HG03196 (cell line): ENCODE results near the gene CYP24A1.

Experiments
- ATAC-seq: cut with Tn5 transposase; IDR thresholded peaks from one replicate; pipeline ENCODE4 v1.9.1; 2021; ENCODE audit not compliant: unreplicated experiment

The CYP24A1 gene

GRCh38 chr20:54203281-54203680 is 29.5 kb upstream of the CYP24A1 start:
- no peak for ATAC-seq

GRCh38 chr20:54201268-54201846 is 27.6 kb upstream of the CYP24A1 start:
- ATAC-seq, result no peak

GRCh38 chr20:54200487-54201267 is 26.9 kb upstream of the CYP24A1 start:
- no peak for ATAC-seq

GRCh38 chr20:54199721-54200176 is 26.0 kb upstream of the CYP24A1 start:
- no peak for ATAC-seq

- no peak for ATAC-seq
Observed at GRCh38 chr20:54199283-54199682, 25.5 kb upstream of the CYP24A1 start.

GRCh38 chr20:54197621-54198604 is 24.1 kb upstream of the CYP24A1 start:
- ATAC-seq, result no peak

GRCh38 chr20:54195483-54196472 is 22.0 kb upstream of the CYP24A1 start:
- no peak for ATAC-seq

GRCh38 chr20:54194724-54195438 is 21.1 kb upstream of the CYP24A1 start:
- ATAC-seq, result no peak

- no peak for ATAC-seq
Observed at GRCh38 chr20:54193817-54194216, 20.0 kb upstream of the CYP24A1 start.

GRCh38 chr20:54190217-54190616 is 16.4 kb upstream of the CYP24A1 start:
- ATAC-seq, result no peak

- ATAC-seq, result no peak
Observed at GRCh38 chr20:54189630-54190029, 15.8 kb upstream of the CYP24A1 start.

GRCh38 chr20:54188132-54188849 is 14.5 kb upstream of the CYP24A1 start:
- no peak for ATAC-seq

- ATAC-seq, result no peak
Observed at GRCh38 chr20:54184904-54185626, 11.3 kb upstream of the CYP24A1 start.

- no peak for ATAC-seq
Observed at GRCh38 chr20:54184071-54184470, 10.3 kb upstream of the CYP24A1 start.

GRCh38 chr20:54180931-54181330 is 7.1 kb upstream of the CYP24A1 start:
- ATAC-seq, result no peak

GRCh38 chr20:54179946-54180345 is 6.2 kb upstream of the CYP24A1 start:
- no peak for ATAC-seq

- no peak for ATAC-seq
Observed at GRCh38 chr20:54178256-54178655, 4.5 kb upstream of the CYP24A1 start.

- no peak for ATAC-seq
Observed at GRCh38 chr20:54177378-54177777, 3.6 kb upstream of the CYP24A1 start.
